ENCODE results near the gene AIRE. TPM values are rescaled to one million over a fixed set of nuclear protein-coding genes. Genes with fewer than 3 reads are reported as not detected.
"Not testable (repeated sequence)": the region's sequence is repeated elsewhere in the genome, so short reads cannot be mapped to it uniquely, and the experiment has no call there.

AIRE gene
- polyA plus RNA-seq, 10 donors: 0.05 to 0.19 (median 0.09) TPM; not detected in 1

- no peak for DNase-seq
These were observed 19.9 kb upstream of the AIRE start for GRCh38 chr21:44265734-44266270.

- no peak for DNase-seq
These were observed 18.0 kb upstream of the AIRE start for GRCh38 chr21:44267655-44268142.

GRCh38 chr21:44269090-44269489 lies 16.6 kb upstream of the AIRE start:
- no peak for DNase-seq

GRCh38 chr21:44271558-44272283 lies 14.0 kb upstream of the AIRE start:
- no peak for DNase-seq

- DNase-seq: no peak
These were observed 13.3 kb upstream of the AIRE start for GRCh38 chr21:44272284-44272858.

- no peak for DNase-seq
These were observed 12.6 kb upstream of the AIRE start for GRCh38 chr21:44273046-44273445.

GRCh38 chr21:44275041-44275440 lies 10.6 kb upstream of the AIRE start:
- no peak for DNase-seq

- peak in 1 of 3 donors; percentile 42 for DNase-seq
These were observed 6.1 kb upstream of the AIRE start for GRCh38 chr21:44279354-44280260.

- no peak for DNase-seq
These were observed 3.9 kb upstream of the AIRE start for GRCh38 chr21:44281801-44282200.

- DNase-seq: no peak
These were observed 3.3 kb upstream of the AIRE start for GRCh38 chr21:44282370-44282769.

GRCh38 chr21:44283211-44283785 lies 2.4 kb upstream of the AIRE start:
- not testable (repeated sequence) for DNase-seq

- DNase-seq: no peak
These were observed 1.7 kb upstream of the AIRE start for GRCh38 chr21:44283948-44284347.

GRCh38 chr21:44286086-44286715 lies 525 bp downstream of the AIRE start:
- DNase-seq: peak in 1 of 3 donors; percentile 7

GRCh38 chr21:44286716-44287632 lies 1.3 kb downstream of the AIRE start:
- DNase-seq: peak in 1 of 3 donors; percentile 4

GRCh38 chr21:44288251-44289110 lies 2.8 kb downstream of the AIRE start:
- DNase-seq: peak in 1 of 3 donors; percentile 2

GRCh38 chr21:44289381-44290010 lies 3.8 kb downstream of the AIRE start:
- DNase-seq: peak in 1 of 3 donors; percentile 1

GRCh38 chr21:44290327-44291077 lies 4.8 kb downstream of the AIRE start:
- no peak for DNase-seq

Data from muscle of back (tissue), 11 donors.